Breast epithelium (tissue), 4 donors: ENCODE results near the gene PXDC1. TPM values are rescaled to one million over a fixed set of nuclear protein-coding genes. Genes with fewer than 3 reads are reported as not detected.
"Not testable (repeated sequence)": the region's sequence is repeated elsewhere in the genome, so short reads cannot be mapped to it uniquely, and the experiment has no call there.

ENCODE experiments used
- DNase-seq, 2 donors: peaks; one replicate each; pipeline ENCODE4 v3.0.0-alpha.2; 2019; ENCODE audit warnings: low spot score in 2 of 2
- H3K27ac ChIP-seq, 2 donors: fragments of 200-600 bp; sonication (generic) in 1 of 2; one replicate each; pipeline ENCODE4 v1.5.1; 2016 to 2019; ENCODE audit warnings: mild to moderate bottlenecking in 1 of 2
- H3K27me3 ChIP-seq, 2 donors: fragments of 200-600 bp; sonication (generic) in 1 of 2; one replicate each; pipeline versions ENCODE4 v1.5.1 to v1.6.0; 2017 to 2019; ENCODE audit warnings: control low read depth in 1 of 2, mild to moderate bottlenecking in 1 of 2
- H3K36me3 ChIP-seq: fragments of 200-600 bp; one replicate; pipeline ENCODE4 v1.5.1; 2019
- H3K4me1 ChIP-seq, 2 donors: fragments of 200-600 bp; sonication (generic); one replicate each; pipeline ENCODE4 v1.5.1; 2016 to 2019; ENCODE audit warnings: control low read depth in 1 of 2
- H3K4me3 ChIP-seq, 3 donors: fragments of 200-600 bp; sonication (generic); 1 replicate in 2 of 3; 2 replicates in 1 of 3; pipeline ENCODE4 v1.5.1; 2016 to 2019; ENCODE audit warnings: mild to moderate bottlenecking in 3 of 3, moderate library complexity in 2 of 3
- H3K9me3 ChIP-seq, 2 donors: fragments of 200-600 bp; sonication (generic) in 1 of 2; one replicate each; pipeline ENCODE4 v1.5.1; 2016 to 2019; ENCODE audit warnings: control low read depth in 1 of 2
- POLR2A ChIP-seq: fragments of 450-650 bp; IDR thresholded peaks from one replicate; pipeline ENCODE4 v1.6.1; 2016; ENCODE audit warnings: antibody characterized with exemption, mild to moderate bottlenecking, moderate library complexity
- POLR2AphosphoS5 ChIP-seq, 3 donors: sonication (generic); formaldehyde crosslinking; IDR thresholded peaks; one replicate each; pipeline ENCODE4 v1.6.1; 2017; ENCODE audit warnings: antibody characterized with exemption in 3 of 3
- intact Hi-C: fragments of 100-400 bp; cut with DNase I; formaldehyde crosslinking; loops from one replicate; pipeline ENCODE4 v1.15.1; 2023; ENCODE audit warnings: low total_unique reads
- total RNA-seq, 3 donors: library from RNA; depleted of rRNA; stranded (reverse); fragments of >200 nt; gene quantifications; one replicate each; pipeline ENCODE4 v1.1.0, GENCODE V29; 2016
- TF ChIP-seq, protein P1 (sequence below), 3 donors: fragments of 450-650 bp; IDR thresholded peaks; one replicate each; pipeline ENCODE4 v1.5.1; 2016 to 2017; ENCODE audit warnings: antibody characterized with exemption in 3 of 3, mild to moderate bottlenecking in 3 of 3, moderate library complexity in 3 of 3

The PXDC1 gene
- total RNA-seq, 3 donors from 2014 or later: 86.2 to 122 (median 88.0) TPM

GRCh38 chr6:3683331-3683730 lies 68.2 kb downstream of the PXDC1 start:
- no peak overlapping the region for H3K27ac ChIP-seq
- no peaks in the 10 kb centered on the region for H3K36me3 ChIP-seq
- TF ChIP-seq POLR2AphosphoS5 (IDR thresholded peaks at IDR 0.05) (no peak), POLR2A (no peak)
- TF ChIP-seq, protein P1, sequence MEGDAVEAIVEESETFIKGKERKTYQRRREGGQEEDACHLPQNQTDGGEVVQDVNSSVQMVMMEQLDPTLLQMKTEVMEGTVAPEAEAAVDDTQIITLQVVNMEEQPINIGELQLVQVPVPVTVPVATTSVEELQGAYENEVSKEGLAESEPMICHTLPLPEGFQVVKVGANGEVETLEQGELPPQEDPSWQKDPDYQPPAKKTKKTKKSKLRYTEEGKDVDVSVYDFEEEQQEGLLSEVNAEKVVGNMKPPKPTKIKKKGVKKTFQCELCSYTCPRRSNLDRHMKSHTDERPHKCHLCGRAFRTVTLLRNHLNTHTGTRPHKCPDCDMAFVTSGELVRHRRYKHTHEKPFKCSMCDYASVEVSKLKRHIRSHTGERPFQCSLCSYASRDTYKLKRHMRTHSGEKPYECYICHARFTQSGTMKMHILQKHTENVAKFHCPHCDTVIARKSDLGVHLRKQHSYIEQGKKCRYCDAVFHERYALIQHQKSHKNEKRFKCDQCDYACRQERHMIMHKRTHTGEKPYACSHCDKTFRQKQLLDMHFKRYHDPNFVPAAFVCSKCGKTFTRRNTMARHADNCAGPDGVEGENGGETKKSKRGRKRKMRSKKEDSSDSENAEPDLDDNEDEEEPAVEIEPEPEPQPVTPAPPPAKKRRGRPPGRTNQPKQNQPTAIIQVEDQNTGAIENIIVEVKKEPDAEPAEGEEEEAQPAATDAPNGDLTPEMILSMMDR (IDR thresholded peaks at IDR 0.05): no peak
- no peak overlapping the region for H3K4me3 ChIP-seq
- H3K4me1 ChIP-seq: no peaks in the 10 kb centered on the region
- DNase-seq: no peak
- H3K9me3 ChIP-seq: no peaks in the 10 kb centered on the region
- intact Hi-C loops: no loop called here
- H3K27me3 ChIP-seq: no peaks in the 10 kb centered on the region

DNA sequence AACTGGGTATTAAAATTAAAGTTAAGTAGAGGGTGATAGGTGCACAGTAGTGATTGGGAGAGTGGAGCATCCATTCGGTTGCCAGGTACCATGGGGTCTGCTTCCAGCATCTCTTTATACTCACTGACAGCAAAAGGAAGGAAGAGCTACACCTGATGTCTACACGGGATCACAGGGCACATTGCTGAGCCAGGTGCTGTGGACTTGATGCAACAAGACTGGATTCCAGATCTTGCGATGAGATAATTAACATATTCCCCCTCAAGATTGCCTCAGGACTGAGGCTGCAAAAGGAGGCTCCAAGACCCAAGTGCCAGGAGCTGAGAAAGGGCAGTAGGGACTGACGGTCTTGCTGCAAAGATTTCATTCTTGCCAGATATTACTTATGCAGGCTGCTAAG lies 72.6 kb downstream of the PXDC1 start:
- no peaks in the 10 kb centered on the region for H3K4me1 ChIP-seq
- intact Hi-C loops: no loop called here
- no peak overlapping the region for H3K4me3 ChIP-seq
- no peak overlapping the region for H3K27ac ChIP-seq
- H3K27me3 ChIP-seq: no peaks in the 10 kb centered on the region
- H3K36me3 ChIP-seq: no peaks in the 10 kb centered on the region
- H3K9me3 ChIP-seq: peaks cover 0 to 9% of the 10 kb centered on the region in 2 donors
- TF ChIP-seq, protein P1 (IDR thresholded peaks at IDR 0.05): no peak
- TF ChIP-seq POLR2AphosphoS5 (IDR thresholded peaks at IDR 0.05): no peak
- TF ChIP-seq POLR2A: no peak
- no peak for DNase-seq

DNA sequence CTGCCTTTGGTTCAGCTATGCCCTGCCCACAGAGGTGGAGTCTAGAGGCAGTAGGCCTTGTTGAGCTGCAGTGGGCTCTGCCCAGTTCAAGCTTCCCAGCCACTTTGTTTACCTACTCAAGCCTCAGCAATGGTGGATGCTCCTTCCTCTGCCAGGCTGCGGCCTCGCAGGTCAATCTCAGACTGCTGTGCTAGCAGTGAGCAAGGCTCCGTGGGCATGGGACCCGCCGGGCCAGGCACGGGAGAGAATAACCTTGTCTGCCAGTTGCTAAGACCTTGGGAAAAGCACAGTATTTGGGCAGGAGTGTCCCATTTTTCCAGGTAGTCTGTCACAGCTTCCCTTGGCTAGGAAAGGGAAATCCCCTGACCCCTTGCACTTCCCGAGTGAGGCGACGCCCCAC lies 73.8 kb downstream of the PXDC1 start:
- H3K27me3 ChIP-seq, H3K36me3 ChIP-seq, intact Hi-C loops, H3K4me3 ChIP-seq, H3K27ac ChIP-seq, DNase-seq, H3K4me1 ChIP-seq, H3K9me3 ChIP-seq: not testable (repeated sequence)

- H3K4me1 ChIP-seq, H3K36me3 ChIP-seq, H3K27ac ChIP-seq, H3K27me3 ChIP-seq, H3K9me3 ChIP-seq, DNase-seq, H3K4me3 ChIP-seq, intact Hi-C loops: not testable (repeated sequence)
Measured at GRCh38 chr6:3677351-3677750, 74.2 kb downstream of the PXDC1 start.

Other genes starting within 250 kb of the PXDC1 start
- 10 to 100 TPM in 1 of 3 donors, 1 to 10 TPM in 2; 8.8 to 17.0 (median 9.3) TPM for gene FAM50B, start 97.7 kb upstream of the PXDC1 start, total RNA-seq